GM18508 (cell line): ENCODE results near the gene SLC15A3.
"Not testable (repeated sequence)": the region's sequence is repeated elsewhere in the genome, so short reads cannot be mapped to it uniquely, and the experiment has no call there.

Experiments used
- ATAC-seq: cut with Tn5 transposase; IDR thresholded peaks from one replicate; pipeline ENCODE4 v1.9.1; 2021; ENCODE audit warnings: moderate number of reproducible peaks; ENCODE audit not compliant: insufficient read depth, unreplicated experiment

Gene SLC15A3

DNA sequence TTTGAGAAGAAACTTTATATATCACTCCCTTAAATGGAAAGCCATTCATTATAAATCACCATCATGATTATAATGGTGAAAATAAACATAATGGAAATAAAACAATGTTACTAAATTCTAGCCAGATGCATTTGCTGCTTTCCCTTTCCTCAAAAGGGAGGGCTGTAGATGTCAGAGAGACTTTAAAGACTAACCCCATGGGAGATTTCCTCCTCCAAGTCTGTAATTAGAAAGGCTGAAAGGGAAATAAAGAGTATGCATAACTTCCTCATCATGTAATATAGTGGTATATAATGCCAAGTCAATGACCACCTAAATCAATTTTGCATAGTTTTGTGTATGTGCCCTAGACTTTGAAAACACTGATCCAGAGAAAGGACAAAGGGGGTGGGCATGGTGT lies 25.9 kb upstream of the SLC15A3 start:
- no peak for ATAC-seq

DNA sequence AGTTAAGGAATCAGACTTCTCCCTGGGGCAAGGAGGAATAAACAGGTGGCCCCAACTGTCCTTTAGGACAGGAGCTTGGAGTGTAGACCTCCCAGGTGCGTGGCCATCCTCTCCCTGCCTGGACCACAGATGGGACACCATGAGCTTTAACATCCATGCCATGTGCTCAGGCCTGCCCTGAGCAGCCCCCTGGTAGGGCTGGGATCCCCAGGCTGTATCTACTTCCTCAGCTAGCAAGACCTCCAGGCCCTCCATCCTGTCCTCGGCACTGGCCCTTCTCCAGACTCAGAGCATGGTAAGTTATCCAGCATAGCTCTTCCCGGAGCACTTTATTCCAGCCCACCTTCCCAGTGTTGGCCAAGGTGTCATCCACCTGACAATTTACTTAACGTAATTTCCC lies 25.2 kb upstream of the SLC15A3 start:
- ATAC-seq: no peak

DNA sequence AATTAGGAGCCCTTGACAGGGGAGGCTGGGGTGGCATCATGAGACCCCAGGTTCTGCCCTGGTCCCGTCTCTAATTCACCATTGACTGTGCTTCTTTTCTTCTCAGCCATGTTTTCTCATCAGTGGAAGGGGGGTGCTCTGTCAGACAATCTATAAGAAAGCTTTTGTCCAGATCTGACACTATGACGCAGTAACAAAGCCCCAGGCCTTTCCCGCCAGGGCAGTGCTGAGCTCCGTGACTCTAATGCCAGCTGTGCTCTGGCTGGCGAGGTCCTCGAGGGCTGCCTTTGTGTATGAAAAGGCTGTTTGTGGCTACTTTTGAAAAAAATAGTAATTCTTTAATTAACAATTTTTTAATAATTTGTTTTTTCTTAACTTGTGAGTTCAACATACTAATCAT lies 22.8 kb upstream of the SLC15A3 start:
- no peak for ATAC-seq

DNA sequence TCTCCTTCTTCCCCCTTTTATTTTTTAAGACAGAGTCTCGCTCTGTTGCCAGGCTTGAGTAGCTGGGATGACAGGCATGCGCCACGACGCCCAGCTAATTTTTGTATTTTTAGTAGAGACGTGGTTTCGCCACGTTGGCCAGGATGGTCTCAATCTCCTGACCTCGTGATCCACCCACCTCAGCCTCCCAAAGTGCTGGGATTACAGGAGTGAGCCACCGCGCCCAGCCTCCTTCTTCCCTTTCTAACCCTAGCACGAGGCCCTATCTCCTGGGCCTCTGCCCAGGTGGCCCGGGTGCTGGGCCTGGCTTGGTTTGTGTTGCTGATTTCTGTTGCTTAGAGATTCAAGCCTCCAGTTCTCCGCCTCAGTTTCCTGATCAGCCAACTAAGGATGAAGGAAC lies 22.3 kb upstream of the SLC15A3 start:
- not testable (repeated sequence) for ATAC-seq

DNA sequence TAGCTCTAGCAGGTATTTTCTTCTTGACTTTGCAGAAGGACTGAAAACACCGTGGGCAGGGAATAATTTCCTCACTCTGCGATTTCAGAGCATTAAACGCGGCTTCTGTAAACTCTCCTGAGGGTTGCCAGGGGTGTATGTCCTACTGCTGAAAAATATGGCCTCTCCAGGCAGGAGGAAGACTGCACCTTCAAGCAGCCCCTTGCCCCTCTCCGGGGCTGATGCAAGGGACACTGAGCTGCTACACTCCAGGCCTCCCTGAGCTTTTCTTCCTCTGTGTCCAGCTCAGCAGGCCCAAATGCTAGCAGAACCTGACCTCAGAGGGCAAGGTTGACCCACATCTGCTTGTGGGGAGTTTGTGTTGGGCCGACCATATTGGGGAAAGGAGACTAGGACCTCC lies 21.7 kb upstream of the SLC15A3 start:
- no peak for ATAC-seq

DNA sequence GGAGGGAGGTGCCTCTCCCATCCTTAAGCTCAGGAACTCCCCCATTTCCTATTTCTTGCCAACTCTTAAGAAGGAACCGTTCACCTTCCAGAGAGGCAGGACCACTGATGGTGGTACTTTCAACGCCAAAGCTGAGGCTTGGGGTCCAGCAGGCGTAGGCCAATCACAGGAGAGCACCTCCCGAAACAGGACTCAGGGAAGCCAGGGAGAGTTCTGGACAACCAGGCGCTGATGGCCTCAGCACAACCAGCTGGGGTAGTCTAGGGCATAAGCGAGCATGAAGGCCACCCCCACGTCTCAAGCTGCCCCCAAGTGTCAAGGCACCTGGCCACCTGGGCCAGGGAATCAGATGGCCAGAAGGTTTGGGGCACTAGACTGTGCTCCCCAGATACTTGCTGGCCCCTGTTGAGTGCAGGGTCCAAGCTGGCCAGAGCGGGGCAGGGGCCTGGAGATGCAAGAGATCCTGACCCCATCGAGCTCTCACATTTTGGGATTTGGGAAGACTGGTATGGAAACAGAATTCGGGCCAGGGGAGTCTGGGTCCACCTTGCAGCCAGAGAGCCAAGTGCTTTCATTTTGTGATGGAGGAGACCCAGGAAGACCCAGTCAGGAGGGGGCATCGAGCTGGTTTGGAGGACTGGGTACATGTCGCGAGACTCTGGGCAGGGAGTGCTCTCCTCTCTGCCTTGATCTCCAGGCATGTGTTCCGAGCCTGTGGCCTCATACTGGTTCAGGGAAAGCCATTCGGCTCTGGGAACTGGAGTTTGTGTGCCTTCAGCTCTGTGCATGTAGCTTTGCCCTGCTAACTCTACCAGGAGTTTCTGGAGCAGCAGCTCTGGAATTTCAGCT lies 20.4 kb upstream of the SLC15A3 start:
- no peak for ATAC-seq

DNA sequence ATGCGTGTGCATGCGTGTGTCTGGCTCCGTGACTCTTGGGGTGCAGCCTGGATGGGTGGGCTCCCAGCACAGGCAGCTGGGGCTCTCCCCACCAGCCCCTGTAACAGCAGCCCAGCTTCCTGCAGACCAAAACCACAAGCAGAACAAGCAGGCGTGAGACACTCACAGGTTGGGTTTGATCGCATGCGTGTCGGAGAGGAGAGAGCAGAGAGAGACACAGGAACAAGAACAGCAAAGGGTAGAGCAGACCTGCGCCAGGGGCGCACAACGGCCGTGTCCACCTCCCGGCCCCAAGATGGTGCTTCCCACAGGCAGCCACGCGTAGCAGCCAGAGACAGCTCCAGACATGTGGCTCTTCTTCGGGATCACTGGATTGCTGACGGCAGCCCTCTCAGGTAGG lies 19.5 kb upstream of the SLC15A3 start, which contains the start of gene CD6:
Gene CD6, plus strand, starts transcription at position 161 of the 400 bp plus-strand sequence. Its CDS starts 186 bp downstream, at position 347.
- no peak for ATAC-seq

DNA sequence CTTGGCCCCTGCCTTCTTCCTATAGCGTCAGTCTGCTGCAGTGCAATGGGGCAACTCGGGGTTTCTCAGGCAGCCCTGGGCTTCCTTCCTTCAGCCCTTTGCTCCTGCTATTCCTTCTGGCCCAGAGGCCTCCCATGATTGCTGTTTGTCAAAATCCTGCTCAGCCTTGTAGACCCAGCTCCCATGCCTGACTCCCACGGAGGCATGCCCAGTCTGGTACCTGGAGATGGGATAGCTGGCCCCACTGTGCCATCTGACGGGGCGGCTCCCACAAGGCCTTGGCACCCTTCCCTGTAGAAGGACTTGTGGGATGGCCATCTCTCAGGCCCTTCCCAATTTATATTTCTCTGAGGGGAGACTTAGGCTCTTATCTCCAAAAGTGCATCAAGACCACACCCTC lies 18.9 kb upstream of the SLC15A3 start:
- ATAC-seq: no peak

DNA sequence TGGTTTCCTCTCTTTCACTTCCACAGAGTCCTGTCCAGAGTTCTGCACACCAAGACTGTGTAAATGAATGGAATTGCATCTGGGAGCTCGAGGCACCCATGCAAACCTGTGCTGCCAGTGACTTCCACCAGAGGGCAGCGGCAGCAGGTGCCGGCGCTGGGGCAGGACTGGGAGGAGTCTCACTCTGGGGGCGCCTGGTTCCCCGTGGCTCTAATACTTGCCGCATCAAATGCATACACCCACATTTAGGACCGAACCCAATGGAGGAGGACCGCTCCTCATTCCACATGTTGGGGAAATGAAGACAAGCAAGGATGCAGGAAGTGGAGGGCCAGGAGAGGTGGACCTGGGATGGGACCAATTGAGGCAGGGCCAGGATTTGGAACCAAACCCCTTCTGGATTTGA lies 18.4 kb upstream of the SLC15A3 start:
- ATAC-seq: no peak

DNA sequence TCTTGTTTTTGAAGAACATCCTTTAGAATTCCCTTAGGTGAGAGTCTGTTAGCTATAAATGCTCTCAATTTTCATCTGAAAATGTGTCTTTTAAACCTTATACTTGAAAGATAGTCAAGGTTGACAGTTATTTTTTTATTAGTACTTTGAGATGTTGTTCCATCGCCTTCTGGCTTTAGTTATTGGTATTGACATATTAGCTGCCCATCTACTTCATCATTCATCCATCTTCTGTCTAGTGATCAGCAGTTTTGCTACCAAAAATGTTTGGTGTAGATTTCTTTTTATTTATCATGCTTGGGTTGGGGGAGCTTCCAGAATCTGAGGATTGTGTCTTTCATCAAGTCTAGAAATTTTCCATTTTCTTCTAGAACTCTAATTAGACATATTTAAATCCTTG lies 16.2 kb upstream of the SLC15A3 start:
- no peak for ATAC-seq

DNA sequence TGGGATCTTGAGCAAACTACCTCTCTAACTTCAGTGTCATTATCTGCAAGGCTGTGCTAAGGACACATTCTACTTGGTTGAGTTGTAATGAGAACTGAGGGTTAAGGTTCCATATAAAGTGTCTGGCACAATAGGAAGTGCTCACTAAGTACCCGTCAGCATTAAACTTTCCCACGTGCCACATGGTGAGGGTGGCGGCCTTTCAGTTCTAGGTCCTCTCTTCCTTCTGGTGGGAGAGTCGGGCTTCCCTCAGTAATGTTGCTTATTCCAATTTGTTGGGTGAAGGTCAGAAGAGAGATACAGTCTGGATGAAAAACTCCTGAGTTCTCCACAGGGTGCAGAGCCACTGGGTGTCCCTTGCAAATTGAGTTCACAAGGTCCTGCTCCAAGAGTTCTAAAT lies 14.9 kb upstream of the SLC15A3 start:
- ATAC-seq: no peak

DNA sequence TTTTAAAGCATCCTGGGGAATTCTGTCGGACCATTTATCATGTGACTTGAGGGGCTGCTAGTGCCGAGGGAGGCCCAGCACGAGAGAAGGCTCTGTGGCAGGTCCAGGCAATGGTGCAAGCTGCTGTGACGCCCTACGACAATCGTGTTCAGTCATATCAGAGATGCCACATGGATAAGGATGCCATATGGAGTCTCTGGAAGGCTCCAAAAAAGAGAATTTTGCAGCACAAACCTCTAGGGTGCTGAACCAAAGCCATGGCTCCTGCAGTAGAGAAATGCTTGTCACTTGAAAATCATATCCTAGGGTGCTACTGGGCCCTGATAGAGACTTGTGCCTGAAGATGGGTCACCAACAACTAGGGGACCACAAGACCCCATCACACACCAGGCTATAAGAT lies 12.8 kb upstream of the SLC15A3 start:
- no peak for ATAC-seq

DNA sequence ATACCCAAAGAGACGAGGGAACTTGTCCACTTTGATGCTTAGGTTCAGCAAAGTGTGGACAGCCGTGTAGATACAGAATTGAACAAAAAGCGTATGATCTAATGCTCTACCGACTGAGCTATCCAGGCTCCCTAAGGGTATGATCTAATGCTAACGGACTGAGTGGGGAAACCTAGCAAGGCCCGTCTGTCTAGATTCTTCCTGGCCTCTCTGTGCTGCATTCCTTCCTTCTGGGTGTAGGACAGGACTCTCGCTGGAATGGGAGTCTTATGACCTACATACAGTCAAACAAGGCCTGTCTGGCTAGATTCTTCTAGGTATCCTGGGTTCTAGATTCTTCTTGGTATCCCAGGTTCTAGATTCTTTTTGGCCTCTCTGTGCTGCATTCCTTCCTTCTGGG lies 8.4 kb upstream of the SLC15A3 start:
- ATAC-seq: no peak

DNA sequence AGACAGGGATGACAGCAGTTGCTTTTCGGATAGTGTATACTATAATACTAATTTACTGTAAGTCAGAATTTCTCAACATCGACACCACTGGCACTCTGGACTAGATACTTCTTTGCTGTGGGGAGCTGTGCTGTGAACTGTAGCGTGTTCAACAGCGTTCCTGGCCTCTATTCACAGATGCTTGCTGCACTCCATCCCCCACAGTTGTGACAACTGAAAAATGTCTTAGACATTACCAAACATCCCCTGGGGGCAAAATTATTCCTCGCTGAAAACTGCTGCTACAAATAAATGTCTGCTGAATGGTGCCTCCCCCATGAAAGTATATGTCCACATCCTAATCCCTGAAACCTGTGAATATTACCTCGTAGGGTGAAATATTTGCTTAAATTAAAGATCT lies 7.5 kb upstream of the SLC15A3 start:
- no peak for ATAC-seq

DNA sequence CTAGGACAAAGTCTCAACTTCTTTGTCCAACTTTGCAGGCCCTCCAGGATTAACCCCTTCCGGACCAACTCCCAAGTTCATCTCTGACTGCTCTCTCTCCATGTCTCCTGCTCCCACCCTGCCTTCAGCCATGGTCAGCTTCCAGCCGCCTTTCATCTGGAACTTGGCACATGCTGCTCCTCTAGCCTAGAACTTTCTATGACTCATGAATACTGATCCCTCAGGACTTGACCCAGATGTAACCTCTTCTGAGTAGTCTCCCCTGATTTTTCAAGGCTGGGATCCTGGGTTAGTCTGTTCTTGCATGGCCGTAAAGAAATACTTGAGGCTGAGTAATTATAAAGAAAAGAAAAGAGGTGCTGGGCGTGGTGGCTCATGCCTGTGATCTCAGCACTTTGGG lies 5.2 kb upstream of the SLC15A3 start:
- no peak for ATAC-seq

DNA sequence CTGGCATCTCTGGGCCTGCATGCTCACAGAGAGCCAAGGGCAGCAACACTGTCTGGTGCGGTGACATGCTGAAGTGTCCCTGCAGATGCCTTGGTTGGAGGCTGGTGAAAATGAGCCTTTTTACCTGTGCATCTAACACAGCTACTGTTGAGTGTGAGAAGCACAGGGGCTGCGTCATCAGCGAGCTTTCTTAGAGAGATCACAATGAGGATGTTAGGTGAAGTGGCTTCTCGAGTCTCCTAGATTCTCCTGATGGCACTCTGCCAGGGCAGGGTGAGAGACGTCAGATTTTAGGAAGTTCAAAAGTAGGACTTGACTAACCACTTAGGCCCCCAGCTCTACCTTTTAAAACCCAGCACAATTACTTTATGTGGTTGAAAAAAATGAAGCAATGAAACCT lies 3.6 kb upstream of the SLC15A3 start:
- ATAC-seq: no peak

DNA sequence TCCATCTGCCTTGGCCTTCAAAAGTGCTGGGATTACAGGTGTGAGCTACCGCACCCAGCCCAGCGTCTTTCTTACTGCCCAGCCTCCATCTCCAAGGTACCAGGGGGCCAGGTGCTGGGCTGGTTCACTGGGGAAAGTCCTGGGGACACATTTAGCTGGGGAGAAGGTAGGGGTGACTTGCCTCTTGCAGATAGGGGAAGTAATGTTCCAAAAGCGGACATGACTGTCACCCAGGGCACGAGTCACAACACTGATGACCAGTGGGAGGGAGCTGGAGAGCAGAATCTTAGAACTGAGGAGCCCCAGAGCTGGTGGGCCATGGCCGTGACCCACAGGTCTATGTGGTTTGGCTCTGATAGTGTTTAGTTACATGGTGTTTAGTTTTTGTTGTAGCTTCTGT lies 2.4 kb upstream of the SLC15A3 start:
- ATAC-seq: no peak

DNA sequence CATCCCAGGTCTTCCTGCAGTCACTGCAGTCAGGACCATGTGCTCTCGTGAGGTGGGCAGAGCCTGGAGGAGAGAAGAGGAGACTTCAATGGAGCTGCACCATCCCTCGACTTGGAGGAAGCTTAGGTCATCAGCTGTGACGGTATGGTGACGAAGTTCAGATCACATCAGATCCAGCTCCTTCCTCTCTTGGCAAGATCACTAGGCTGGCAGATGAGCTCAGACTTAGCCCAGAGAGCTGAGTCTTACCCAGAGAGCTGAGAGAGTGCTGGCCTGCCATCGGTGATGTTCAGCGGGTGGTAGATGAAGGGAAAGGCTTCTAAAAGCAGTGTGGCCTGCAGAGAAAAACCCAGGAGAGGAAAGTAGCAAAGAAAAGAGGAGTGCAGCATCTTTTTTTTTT lies 1.8 kb upstream of the SLC15A3 start:
- no peak for ATAC-seq

DNA sequence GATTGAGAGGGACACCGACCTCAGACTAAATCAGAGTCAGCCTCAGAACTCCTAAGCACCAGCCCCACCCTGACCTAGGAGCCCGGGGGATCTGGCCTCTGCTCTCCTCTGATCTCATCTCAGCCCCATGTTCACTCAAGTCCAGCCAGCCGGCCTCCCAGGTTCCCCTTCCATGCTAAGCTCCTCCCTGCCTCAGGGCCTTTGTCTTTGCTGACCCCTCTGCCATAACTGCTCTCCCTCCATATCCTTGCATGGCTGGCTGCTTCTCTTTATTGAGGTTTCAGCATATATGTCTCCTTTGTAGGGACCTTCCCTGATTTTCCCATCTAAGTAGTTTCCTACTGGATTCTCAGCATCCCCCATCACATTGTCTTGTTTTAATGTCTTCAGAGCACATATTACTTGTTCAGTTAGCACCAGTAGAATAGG lies 780 bp upstream of the SLC15A3 start:
- ATAC-seq: no peak

DNA sequence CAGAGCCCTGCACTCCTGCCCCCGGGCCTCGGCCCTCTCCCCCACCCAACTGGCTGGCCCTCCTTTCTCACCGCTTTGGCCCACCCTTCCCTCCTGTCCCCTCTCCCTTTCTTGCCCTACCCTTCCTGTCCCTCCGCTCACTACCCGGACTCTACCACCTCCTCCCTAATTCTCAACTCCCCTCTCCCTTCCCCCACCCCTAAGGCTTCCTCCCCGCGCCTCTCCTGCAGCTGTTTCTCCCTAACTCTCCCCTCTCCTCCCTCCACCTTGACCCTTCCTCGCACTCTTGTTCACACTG lies 421 bp downstream of the SLC15A3 start:
- no peak for ATAC-seq

DNA sequence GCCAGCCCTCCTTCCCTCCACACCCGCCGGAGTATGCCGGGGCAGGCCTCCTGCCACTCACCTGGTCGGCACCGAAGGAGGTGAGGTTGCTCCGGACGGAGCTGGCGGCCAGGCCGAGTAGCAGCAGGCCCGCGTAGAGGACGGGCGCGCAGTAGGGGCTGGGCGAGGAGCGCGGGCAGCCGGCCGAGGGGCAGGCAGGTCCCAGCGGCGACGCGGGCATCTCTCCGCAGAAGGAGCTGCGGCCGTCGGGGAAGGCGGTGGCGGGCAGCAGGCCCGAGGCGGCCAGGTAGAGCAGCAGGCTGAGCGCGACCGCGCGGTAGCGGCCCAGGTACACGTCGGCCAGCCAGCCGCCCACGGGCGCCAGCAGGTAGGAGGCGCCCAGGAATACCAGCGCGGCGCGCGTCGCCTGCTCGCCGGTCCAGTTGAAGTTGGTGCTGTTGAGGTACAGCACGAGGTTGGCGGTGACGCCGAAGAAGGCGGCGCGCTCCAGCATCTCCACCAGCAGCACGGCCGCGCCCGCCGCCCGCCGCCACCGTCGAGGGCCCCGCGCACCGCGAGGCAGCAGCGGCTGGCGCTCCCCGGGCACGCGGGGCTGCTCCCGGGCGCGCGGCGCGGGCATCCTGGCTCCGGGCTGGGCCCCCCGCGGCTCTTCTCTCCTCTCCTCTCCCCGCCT lies 907 bp downstream of the SLC15A3 start:
- ATAC-seq: no peak

DNA sequence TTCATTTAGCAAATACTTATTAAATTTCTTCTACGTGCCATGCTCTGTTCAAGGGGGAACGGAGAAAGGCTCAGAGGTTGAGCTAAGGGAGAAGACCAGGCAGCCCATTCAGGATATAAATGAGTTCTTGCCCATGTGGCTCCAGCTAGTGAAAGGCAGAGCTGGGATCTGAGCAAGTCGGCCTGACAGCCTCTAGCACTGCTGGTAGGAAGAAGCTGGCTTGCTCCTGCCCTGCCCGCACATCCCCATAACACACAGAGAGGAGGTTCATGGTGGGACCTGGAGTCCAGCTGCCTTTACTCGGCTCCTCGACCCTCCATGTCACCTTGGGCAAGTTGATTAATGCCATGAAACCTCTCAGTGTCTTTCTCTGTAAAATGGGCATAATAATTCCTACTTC lies 2.0 kb downstream of the SLC15A3 start:
- ATAC-seq: no peak
